Sigmoid colon (tissue), 7 donors: Measurements from ENCODE around the gene SYMPK. TPM values are rescaled to one million over a fixed set of nuclear protein-coding genes. Genes with fewer than 3 reads are reported as not detected.

Experiments used
- DNase-seq: peaks from one replicate; pipeline ENCODE4 v3.0.0-alpha.2; 2019
- H3K27ac ChIP-seq, 4 donors: fragments of 200-600 bp; sonication (generic); one replicate each; pipeline ENCODE4 v1.5.1; 2016 to 2019; ENCODE audit warnings: mild to moderate bottlenecking in 1 of 4
- H3K27me3 ChIP-seq, 3 donors: fragments of 200-600 bp; sonication (generic); one replicate each; pipeline ENCODE4 v1.5.1; 2019; ENCODE audit warnings: mild to moderate bottlenecking in 1 of 3
- H3K36me3 ChIP-seq, 4 donors: fragments of 200-600 bp; sonication (generic); one replicate each; pipeline ENCODE4 v1.5.1; 2016 to 2019
- H3K4me1 ChIP-seq, 4 donors: fragments of 200-600 bp; sonication (generic); one replicate each; pipeline ENCODE4 v1.5.1; 2017 to 2019
- H3K4me3 ChIP-seq, 4 donors: fragments of 200-600 bp; sonication (generic); one replicate each; pipeline ENCODE4 v1.5.1; 2017 to 2019; ENCODE audit warnings: mild to moderate bottlenecking in 2 of 4, moderate library complexity in 1 of 4
- H3K9me3 ChIP-seq, 4 donors: fragments of 200-600 bp in 3 of 4; sonication (generic) in 3 of 4; one replicate each; pipeline versions ENCODE4 v1.5.1 to v1.6.1; 2013 to 2019
- CTCF ChIP-seq, 4 experiments: fragments of 450-650 bp in 3 of 4; fragments of 200-600 bp in 1 of 4; IDR thresholded peaks; one replicate each; pipeline ENCODE4 v1.5.1; 2016 to 2019; ENCODE audit warnings: antibody characterized with exemption in 4 of 4, mild to moderate bottlenecking in 3 of 4, moderate library complexity in 2 of 4
- EP300 ChIP-seq, 4 donors: sonication (generic); formaldehyde crosslinking; IDR thresholded peaks; one replicate each; pipeline ENCODE4 v1.6.1; 2017; ENCODE audit warnings: antibody characterized with exemption in 4 of 4
- POLR2A ChIP-seq, 2 donors: fragments of 450-650 bp; IDR thresholded peaks; one replicate each; pipeline ENCODE4 v1.6.1; 2016; ENCODE audit warnings: antibody characterized with exemption in 2 of 2, mild to moderate bottlenecking in 2 of 2, moderate library complexity in 2 of 2
- POLR2AphosphoS5 ChIP-seq, 4 donors: sonication (generic); formaldehyde crosslinking; IDR thresholded peaks; one replicate each; pipeline ENCODE4 v1.6.1; 2017; ENCODE audit warnings: antibody characterized with exemption in 4 of 4
- WGBS, 2 donors: extraction: QIAGEN DNeasy Blood & Tissue Kit; methylation state at CpG; one replicate each; pipeline ENCODE4 v1.1.7; 2013; 5-methylcytosine and 5-hydroxymethylcytosine counted together
- intact Hi-C: fragments of 100-400 bp; cut with DNase I; formaldehyde crosslinking; loops from one replicate; pipeline ENCODE4 v1.15.1; 2023
- polyA plus RNA-seq, 3 donors: library from polyadenylated mRNA; stranded (reverse); fragments of 200-250 nt; gene quantifications; one replicate each; pipeline ENCODE4 v1.2.3, GENCODE V29; 2013
- total RNA-seq, 4 donors: library from RNA; depleted of rRNA; stranded (reverse); fragments of >200 nt; gene quantifications; one replicate each; pipeline ENCODE4 v1.1.0, GENCODE V29; 2016
- donor health status: healthy with polysubstance abuse.
- donor health status: Bipolar disorder and iron deficiency.
- donor health status: healthy.

The SYMPK gene
- total and polyA plus RNA-seq, 7 donors, result 18.2 to 84.4 (median 28.5) TPM

GRCh38 chr19:45881082-45881908 lies 18.3 kb upstream of the SYMPK start:
- H3K36me3 ChIP-seq, result peaks cover 0 to 10% (median 10%) of the 10 kb centered on the region in 4 donors
- intact Hi-C loops, result loop anchor here (5.0 kb wide), 2 partner anchors 64 to 461 kb away; partner anchors contain the start of gene RSPH6A
- no peak overlapping the region for H3K27ac ChIP-seq
- H3K9me3 ChIP-seq, result no peaks in the 10 kb centered on the region
- peaks cover 0 to 46% (median 39%) of the 10 kb centered on the region in 4 donors for H3K4me1 ChIP-seq
- no peak for DNase-seq
- peaks cover 3 to 18% (median 5%) of the 10 kb centered on the region in 3 donors for H3K27me3 ChIP-seq
- no peak for TF ChIP-seq POLR2AphosphoS5 (IDR thresholded peaks at IDR 0.05)
- TF ChIP-seq CTCF (IDR thresholded peaks at IDR 0.05), result no peak
- TF ChIP-seq POLR2A (IDR thresholded peaks at IDR 0.05), result no peak
- TF ChIP-seq EP300 (IDR thresholded peaks at IDR 0.05), result no peak
- WGBS, 2 donors, result 18 to 65% methylated on average over 10 of the region's 10 CpGs
- no peak overlapping the region for H3K4me3 ChIP-seq

- TF ChIP-seq POLR2AphosphoS5 (IDR thresholded peaks at IDR 0.05) (no peak), POLR2A (IDR thresholded peaks at IDR 0.05) (no peak), EP300 (IDR thresholded peaks at IDR 0.05) (no peak), CTCF (IDR thresholded peaks at IDR 0.05) (no peak)
- DNase-seq, result no peak
- H3K9me3 ChIP-seq, result no peaks in the 10 kb centered on the region
- H3K27ac ChIP-seq, result no peak overlapping the region
- 61 to 81% methylated on average over 2 of the region's 2 CpGs for WGBS, 2 donors
- H3K4me3 ChIP-seq, result no peak overlapping the region
- peaks cover 3 to 19% (median 5%) of the 10 kb centered on the region in 3 donors for H3K27me3 ChIP-seq
- intact Hi-C loops, result loop anchor here (5.0 kb wide), 2 partner anchors 63 to 462 kb away; partner anchors contain the start of gene RSPH6A
- peaks cover 0 to 10% (median 9%) of the 10 kb centered on the region in 4 donors for H3K36me3 ChIP-seq
- H3K4me1 ChIP-seq, result peaks cover 0 to 43% (median 34%) of the 10 kb centered on the region in 4 donors
Observed at GRCh38 chr19:45879971-45880370, 17.0 kb upstream of the SYMPK start.

- Histone ChIP-seq H3K4me3 (no peak overlapping the region), H3K36me3 (peaks cover 0 to 3% (median under 1%) of the 10 kb centered on the region in 4 donors), H3K27me3 (peaks cover 3 to 19% (median 5%) of the 10 kb centered on the region in 3 donors), H3K27ac (no peak overlapping the region), H3K9me3 (no peaks in the 10 kb centered on the region), H3K4me1 (peaks cover 0 to 34% (median 25%) of the 10 kb centered on the region in 4 donors)
- intact Hi-C loops, result no loop called here
- TF ChIP-seq POLR2A (IDR thresholded peaks at IDR 0.05), result no peak
- no peak for TF ChIP-seq CTCF (IDR thresholded peaks at IDR 0.05)
- TF ChIP-seq EP300 (IDR thresholded peaks at IDR 0.05), result no peak
- TF ChIP-seq POLR2AphosphoS5 (IDR thresholded peaks at IDR 0.05), result no peak
- WGBS, 2 donors, result 55 to 59% methylated on average over 8 of the region's 8 CpGs
- DNase-seq, result no peak
Observed at GRCh38 chr19:45879055-45879454, 16.1 kb upstream of the SYMPK start.

GRCh38 chr19:45878043-45878794 lies 15.3 kb upstream of the SYMPK start:
- no peak for TF ChIP-seq POLR2AphosphoS5 (IDR thresholded peaks at IDR 0.05)
- no peak for TF ChIP-seq CTCF (IDR thresholded peaks at IDR 0.05)
- no peak for TF ChIP-seq POLR2A (IDR thresholded peaks at IDR 0.05)
- TF ChIP-seq EP300 (IDR thresholded peaks at IDR 0.05), result no peak
- no peak overlapping the region for H3K27ac ChIP-seq
- 21 to 63% methylated on average over 11 of the region's 11 CpGs for WGBS, 2 donors

More at GRCh38 chr19:45878043-45878794, 15.3 kb upstream of the SYMPK start:
- Histone ChIP-seq H3K27me3 (peaks cover 3 to 19% (median 5%) of the 10 kb centered on the region in 3 donors), H3K4me1 (peaks cover 0 to 25% (median 16%) of the 10 kb centered on the region in 4 donors), H3K9me3 (no peaks in the 10 kb centered on the region), H3K36me3 (no peaks in the 10 kb centered on the region), H3K4me3 (no peak overlapping the region)
- intact Hi-C loops, result no loop called here
- no peak for DNase-seq
